Transverse colon (tissue), 4 donors: Measurements from ENCODE around the gene A4GALT.

Source experiments
- EP300 ChIP-seq: sonication (generic); formaldehyde crosslinking; IDR thresholded peaks from one replicate; pipeline ENCODE4 v1.6.1; 2017; ENCODE audit warnings: antibody characterized with exemption, low read depth
- POLR2A ChIP-seq: fragments of 450-650 bp; IDR thresholded peaks from one replicate; pipeline ENCODE4 v1.6.1; 2016; ENCODE audit warnings: antibody characterized with exemption, mild to moderate bottlenecking, moderate library complexity
- POLR2AphosphoS5 ChIP-seq, 3 donors: sonication (generic); formaldehyde crosslinking; IDR thresholded peaks; one replicate each; pipeline ENCODE4 v1.6.1; 2016; ENCODE audit warnings: antibody characterized with exemption in 3 of 3
- TF ChIP-seq, protein P1 (sequence below), 5 experiments: fragments of 200-600 bp in 3 of 5; fragments of 450-650 bp in 2 of 5; sonication (generic) in 3 of 5; IDR thresholded peaks; 1 replicate in 2 of 5; 2 replicates in 3 of 5; pipeline ENCODE4 v1.5.1; 2016 to 2017; ENCODE audit warnings: antibody characterized with exemption in 5 of 5, inconsistent platforms in 3 of 5, mild to moderate bottlenecking in 2 of 5, moderate library complexity in 1 of 5

DNA sequence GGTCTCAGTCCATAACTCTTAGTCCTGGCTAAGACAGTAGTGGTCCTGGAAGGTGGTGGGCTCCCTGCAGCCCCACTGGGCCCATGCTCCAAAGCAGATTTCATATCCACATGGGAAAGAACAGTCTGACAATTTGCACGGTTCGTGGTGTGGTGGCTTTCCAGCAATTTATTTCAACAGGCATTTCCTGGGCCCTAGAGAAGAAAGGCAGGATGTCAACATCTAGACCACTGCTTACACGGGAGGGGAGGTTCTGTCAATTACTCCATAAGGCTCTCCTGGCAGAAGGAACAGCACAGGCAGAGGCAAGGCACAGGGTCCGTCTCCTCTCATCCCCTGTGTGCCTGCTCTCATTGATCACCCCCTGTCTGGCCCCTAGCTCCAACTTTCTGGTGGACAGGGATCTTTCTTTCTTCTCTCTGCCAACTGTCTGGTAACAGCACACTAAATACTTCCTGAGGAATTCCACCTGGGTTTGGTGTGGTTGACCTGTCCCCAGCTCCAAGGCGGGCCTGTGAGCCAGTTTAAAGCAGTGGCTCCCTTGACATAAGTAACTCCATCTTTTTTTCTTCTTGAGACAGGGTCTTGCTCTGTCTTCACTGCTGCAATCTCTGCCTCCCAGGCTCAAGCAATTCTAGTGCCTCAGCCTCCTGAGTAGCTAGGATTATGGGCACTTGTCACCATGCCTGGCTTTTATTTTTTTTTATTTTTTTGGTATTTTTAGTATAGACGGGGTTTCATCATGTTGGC lies 5.1 kb upstream of the A4GALT start:
- TF ChIP-seq, protein P1, sequence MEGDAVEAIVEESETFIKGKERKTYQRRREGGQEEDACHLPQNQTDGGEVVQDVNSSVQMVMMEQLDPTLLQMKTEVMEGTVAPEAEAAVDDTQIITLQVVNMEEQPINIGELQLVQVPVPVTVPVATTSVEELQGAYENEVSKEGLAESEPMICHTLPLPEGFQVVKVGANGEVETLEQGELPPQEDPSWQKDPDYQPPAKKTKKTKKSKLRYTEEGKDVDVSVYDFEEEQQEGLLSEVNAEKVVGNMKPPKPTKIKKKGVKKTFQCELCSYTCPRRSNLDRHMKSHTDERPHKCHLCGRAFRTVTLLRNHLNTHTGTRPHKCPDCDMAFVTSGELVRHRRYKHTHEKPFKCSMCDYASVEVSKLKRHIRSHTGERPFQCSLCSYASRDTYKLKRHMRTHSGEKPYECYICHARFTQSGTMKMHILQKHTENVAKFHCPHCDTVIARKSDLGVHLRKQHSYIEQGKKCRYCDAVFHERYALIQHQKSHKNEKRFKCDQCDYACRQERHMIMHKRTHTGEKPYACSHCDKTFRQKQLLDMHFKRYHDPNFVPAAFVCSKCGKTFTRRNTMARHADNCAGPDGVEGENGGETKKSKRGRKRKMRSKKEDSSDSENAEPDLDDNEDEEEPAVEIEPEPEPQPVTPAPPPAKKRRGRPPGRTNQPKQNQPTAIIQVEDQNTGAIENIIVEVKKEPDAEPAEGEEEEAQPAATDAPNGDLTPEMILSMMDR (IDR thresholded peaks at IDR 0.05) = no peak
- no peak for TF ChIP-seq POLR2A
- no peak for TF ChIP-seq EP300
- TF ChIP-seq POLR2AphosphoS5 (IDR thresholded peaks at IDR 0.05) = no peak
